Parietal lobe (tissue), 1 donor: Measurements from ENCODE around the gene TAS2R41. TPM values are rescaled to one million over a fixed set of nuclear protein-coding genes. Genes with fewer than 3 reads are reported as not detected.

Experiments used
- total RNA-seq: library from RNA; depleted of rRNA; stranded (reverse); fragments of >200 nt; gene quantifications from one replicate; pipeline ENCODE4 v1.2.3, GENCODE V29; 2014

The TAS2R41 gene, protein sequence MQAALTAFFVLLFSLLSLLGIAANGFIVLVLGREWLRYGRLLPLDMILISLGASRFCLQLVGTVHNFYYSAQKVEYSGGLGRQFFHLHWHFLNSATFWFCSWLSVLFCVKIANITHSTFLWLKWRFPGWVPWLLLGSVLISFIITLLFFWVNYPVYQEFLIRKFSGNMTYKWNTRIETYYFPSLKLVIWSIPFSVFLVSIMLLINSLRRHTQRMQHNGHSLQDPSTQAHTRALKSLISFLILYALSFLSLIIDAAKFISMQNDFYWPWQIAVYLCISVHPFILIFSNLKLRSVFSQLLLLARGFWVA
- total RNA-seq: not detected

GRCh38 chr7:143477501-143478150 is at the start of gene TAS2R41:
TSS of gene TAS2R41 (plus strand) at chr7:143477873. CDS start at chr7:143477873, 0 bp downstream.

GRCh38 chr7:143443153-143443552 is 34.5 kb upstream of the TAS2R41 start, which contains the start of gene TAS2R60:
TSS of gene TAS2R60 (plus strand) at chr7:143443453. CDS start at chr7:143443453, 0 bp downstream.

Other genes starting within 250 kb of the TAS2R41 start
- 45.1 TPM for gene GSTK1, start 214.4 kb upstream of the TAS2R41 start, total RNA-seq
- gene TMEM139, start 192.9 kb upstream of the TAS2R41 start, total RNA-seq: not detected
- gene CASP2, start 189.5 kb upstream of the TAS2R41 start, total RNA-seq: 41.6 TPM
- not detected for gene CLCN1, start 161.8 kb upstream of the TAS2R41 start, total RNA-seq
- 99.5 TPM for gene FAM131B, start 115.2 kb upstream of the TAS2R41 start, total RNA-seq
- gene ZYX, start 96.5 kb upstream of the TAS2R41 start, total RNA-seq: 16.6 TPM
- not detected for gene EPHA1, start 69.0 kb upstream of the TAS2R41 start, total RNA-seq
- gene TAS2R60, start 34.4 kb upstream of the TAS2R41 start, total RNA-seq: not detected
- gene CTAGE15, start 93.9 kb downstream of the TAS2R41 start, total RNA-seq: 0.94 TPM
- 1.6 TPM for gene TCAF2, start 143.1 kb downstream of the TAS2R41 start, total RNA-seq